NCI-H1694 (cell line): ENCODE results near the gene RMC1.
"Not testable (repeated sequence)": the region's sequence is repeated elsewhere in the genome, so short reads cannot be mapped to it uniquely, and the experiment has no call there.

ENCODE experiments used
- DNase-seq: peaks from one replicate; lab custom pipeline; 2025; lab: John Stamatoyannopoulos, UW

RMC1 gene

GRCh38 chr18:23498117-23498516 lies 5.2 kb upstream of the RMC1 start:
- DNase-seq: no peak

GRCh38 chr18:23498877-23499276 lies 4.4 kb upstream of the RMC1 start:
- DNase-seq: no peak

- no peak for DNase-seq
Measured at GRCh38 chr18:23499291-23499781, 4.0 kb upstream of the RMC1 start.

- no peak for DNase-seq
Measured at GRCh38 chr18:23501626-23502025, 1.7 kb upstream of the RMC1 start.

- DNase-seq: no peak
Measured at GRCh38 chr18:23502516-23503037, 734 bp upstream of the RMC1 start.

- DNase-seq: no peak
Measured at GRCh38 chr18:23503963-23504344, 643 bp downstream of the RMC1 start.

GRCh38 chr18:23504720-23505119 lies 1.4 kb downstream of the RMC1 start:
- DNase-seq: no peak

- DNase-seq: no peak
Measured at GRCh38 chr18:23506393-23506792, 3.1 kb downstream of the RMC1 start.

GRCh38 chr18:23510923-23511322 lies 7.6 kb downstream of the RMC1 start:
- DNase-seq: not testable (repeated sequence)

- DNase-seq: not testable (repeated sequence)
Measured at GRCh38 chr18:23512216-23512615, 8.9 kb downstream of the RMC1 start.

GRCh38 chr18:23512641-23513040 lies 9.3 kb downstream of the RMC1 start:
- no peak for DNase-seq

GRCh38 chr18:23515911-23516546 lies 12.7 kb downstream of the RMC1 start:
- peak; percentile 72 for DNase-seq

- DNase-seq: no peak
Measured at GRCh38 chr18:23519734-23520133, 16.4 kb downstream of the RMC1 start.

- no peak for DNase-seq
Measured at GRCh38 chr18:23521271-23521670, 18.0 kb downstream of the RMC1 start.

GRCh38 chr18:23521907-23522306 lies 18.6 kb downstream of the RMC1 start:
- no peak for DNase-seq

- DNase-seq: no peak
Measured at GRCh38 chr18:23523429-23524212, 20.3 kb downstream of the RMC1 start.

GRCh38 chr18:23524213-23524707 lies 20.9 kb downstream of the RMC1 start:
- DNase-seq: no peak

- no peak for DNase-seq
Measured at GRCh38 chr18:23526501-23527063, 23.3 kb downstream of the RMC1 start.

- no peak for DNase-seq
Measured at GRCh38 chr18:23528580-23529472, 25.5 kb downstream of the RMC1 start.

- DNase-seq: no peak
Measured at GRCh38 chr18:23529604-23530003, 26.3 kb downstream of the RMC1 start.

- DNase-seq: no peak
Measured at GRCh38 chr18:23530195-23530594, 26.9 kb downstream of the RMC1 start.

GRCh38 chr18:23531912-23532311 lies 28.6 kb downstream of the RMC1 start:
- DNase-seq: no peak
